SK-N-MC (cell line): ENCODE results near the gene RNF214.

Experiments used
- EZH2 ChIP-seq: fragments of 200-600 bp; sonication (generic); IDR thresholded peaks from one replicate; pipeline ENCODE4 v1.6.1; 2017; ENCODE audit warnings: antibody characterized with exemption
- POLR2AphosphoS5 ChIP-seq: IDR thresholded peaks from 2 replicates; pipeline ENCODE4 v1.6.1; 2012; ENCODE audit warnings: mild to moderate bottlenecking, low read depth, low read length, borderline replicate concordance

DNA sequence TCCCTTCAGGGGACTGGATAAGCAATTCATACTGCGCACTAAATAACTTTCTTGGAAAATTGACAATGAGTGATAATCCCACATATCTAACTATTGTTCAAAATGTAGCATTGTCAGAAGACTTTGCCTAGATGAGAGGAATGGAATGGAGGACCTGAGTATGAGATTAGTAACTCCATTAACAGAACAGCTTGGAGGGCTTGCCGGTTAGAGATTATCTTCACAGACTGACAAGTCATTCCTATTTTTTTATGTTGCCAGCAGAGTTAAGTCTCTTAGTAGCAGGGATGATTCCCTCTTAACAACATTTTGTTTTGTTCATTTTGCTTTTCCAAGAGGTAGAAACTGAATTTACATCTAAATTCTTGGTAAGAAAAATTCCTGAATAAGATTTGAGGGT lies 51.6 kb downstream of the RNF214 start:
- TF ChIP-seq EZH2 (no peak), POLR2AphosphoS5 (no peak)
